HG03520 (cell line): ENCODE results near the gene GABARAPL2.
"Not testable (repeated sequence)": the region's sequence is repeated elsewhere in the genome, so short reads cannot be mapped to it uniquely, and the experiment has no call there.

Experiments used
- ATAC-seq: cut with Tn5 transposase; IDR thresholded peaks from one replicate; pipeline ENCODE4 v1.9.1; 2021; ENCODE audit warnings: mild to moderate bottlenecking, moderate library complexity; ENCODE audit not compliant: unreplicated experiment

Gene GABARAPL2, protein sequence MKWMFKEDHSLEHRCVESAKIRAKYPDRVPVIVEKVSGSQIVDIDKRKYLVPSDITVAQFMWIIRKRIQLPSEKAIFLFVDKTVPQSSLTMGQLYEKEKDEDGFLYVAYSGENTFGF

DNA sequence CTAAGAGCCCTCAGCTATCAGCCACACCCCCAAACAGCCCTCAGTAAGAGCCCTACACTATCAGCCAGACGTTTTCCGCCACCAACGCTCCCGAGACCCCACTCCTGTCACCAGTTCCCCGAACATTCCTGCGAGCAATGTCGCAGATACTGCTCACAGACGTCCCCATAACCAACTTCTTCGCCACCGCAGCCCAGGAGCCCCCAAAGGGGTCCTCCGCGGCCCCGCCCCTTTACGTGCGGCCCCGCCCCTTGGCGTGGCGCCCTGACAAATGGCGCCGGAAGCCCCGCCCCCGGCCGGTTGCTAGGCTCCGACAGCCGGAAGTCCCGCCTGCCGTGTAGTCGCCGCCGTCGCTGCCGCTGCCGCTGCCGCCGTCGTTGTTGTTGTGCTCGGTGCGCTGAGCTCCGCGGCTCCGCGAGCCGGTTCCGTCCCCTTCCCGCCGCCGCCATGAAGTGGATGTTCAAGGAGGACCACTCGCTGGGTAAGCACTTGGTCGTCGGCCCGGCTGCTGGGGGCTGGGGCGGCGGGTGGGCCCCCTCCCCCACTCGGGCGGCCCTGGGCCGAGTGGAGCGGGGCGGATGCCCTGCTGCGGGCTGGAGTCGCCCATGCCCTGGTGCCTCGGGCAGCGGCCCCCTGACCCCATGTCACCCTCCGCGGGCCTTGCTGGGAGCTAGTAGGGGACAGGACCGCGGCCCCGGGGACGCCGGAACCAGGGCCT is at the start of gene GABARAPL2:
TSS of gene GABARAPL2 (plus strand) at position 340 of the 718 bp plus-strand sequence. CDS start at position 448, 108 bp downstream.
- ATAC-seq: peak; percentile 71

DNA sequence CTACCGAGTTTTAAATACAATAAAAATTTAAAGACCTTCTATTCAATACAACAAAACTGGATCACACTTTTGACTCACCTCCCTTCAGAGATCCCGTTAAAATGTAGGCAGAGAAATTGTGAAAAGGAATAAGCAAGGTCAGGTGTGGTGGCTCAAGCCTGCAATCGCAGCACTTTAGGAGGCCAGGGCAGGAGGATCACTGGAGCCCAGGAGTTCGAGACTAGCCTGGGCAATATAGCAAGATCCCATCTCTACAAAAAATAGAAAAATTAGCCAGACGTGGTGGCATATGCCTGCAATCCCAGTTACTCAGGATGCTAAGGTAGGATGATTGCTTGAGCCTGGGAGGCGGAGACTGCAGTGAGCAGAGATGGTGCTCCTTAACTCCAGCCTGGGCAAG is 47.0 kb upstream of the GABARAPL2 start:
- ATAC-seq: no peak

DNA sequence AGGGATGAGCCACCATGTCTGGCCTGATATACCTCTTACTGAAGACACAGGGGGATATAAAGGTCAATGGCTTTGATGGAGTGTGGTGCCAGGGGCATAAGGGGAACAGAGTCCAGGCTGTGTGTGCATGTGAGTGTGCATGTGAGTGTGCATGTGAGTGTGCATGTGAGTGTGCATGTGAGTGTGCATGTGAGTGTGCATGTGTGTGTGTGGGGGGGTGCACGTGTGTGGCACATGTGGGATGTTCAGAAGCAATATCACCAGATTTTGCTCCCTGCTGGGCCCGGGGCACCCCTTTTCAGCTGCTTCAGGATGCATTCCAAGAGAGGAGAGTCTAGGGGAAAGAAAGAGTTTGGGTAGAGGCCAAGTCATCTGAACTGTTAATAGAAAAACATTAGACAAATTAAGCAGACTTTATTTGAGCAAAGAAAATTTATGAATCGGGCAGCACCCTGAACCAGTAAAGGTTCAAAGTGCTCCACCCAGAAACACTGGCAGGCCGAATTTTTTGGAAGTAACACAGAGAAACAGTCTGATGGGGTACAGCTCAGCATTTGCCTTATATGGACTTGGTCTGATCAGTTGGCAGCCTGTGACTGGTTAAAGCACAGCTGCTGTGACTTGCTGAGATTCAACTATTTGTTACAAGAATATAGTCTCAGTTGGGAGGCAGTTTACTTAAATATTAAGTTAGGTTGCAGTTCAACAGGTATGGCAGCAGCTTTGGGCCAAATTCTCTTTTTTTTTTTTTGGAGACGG is 40.0 kb upstream of the GABARAPL2 start:
- no peak for ATAC-seq

DNA sequence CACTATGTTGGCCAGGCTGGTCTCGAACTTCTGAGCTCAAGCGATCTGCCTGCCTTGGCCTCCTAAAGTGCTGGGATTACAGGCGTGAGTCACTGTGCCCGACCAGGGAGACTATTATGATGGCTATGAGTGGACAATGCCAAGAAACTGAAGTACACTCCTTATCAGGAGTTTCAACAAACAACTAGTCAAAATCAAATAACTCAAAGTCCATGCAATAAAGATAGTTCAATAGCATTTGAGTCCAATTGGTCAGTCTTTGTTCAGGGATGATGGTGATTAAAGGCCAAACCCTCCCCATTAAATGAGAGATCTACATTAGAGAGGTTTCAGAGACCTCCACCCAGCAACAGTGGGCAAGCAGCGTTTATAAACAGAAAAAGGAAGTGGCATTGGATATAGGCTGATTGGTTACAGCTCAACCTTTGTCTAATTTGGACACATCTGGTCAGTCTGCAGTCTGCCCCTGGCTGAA is 38.3 kb upstream of the GABARAPL2 start:
- no peak for ATAC-seq

DNA sequence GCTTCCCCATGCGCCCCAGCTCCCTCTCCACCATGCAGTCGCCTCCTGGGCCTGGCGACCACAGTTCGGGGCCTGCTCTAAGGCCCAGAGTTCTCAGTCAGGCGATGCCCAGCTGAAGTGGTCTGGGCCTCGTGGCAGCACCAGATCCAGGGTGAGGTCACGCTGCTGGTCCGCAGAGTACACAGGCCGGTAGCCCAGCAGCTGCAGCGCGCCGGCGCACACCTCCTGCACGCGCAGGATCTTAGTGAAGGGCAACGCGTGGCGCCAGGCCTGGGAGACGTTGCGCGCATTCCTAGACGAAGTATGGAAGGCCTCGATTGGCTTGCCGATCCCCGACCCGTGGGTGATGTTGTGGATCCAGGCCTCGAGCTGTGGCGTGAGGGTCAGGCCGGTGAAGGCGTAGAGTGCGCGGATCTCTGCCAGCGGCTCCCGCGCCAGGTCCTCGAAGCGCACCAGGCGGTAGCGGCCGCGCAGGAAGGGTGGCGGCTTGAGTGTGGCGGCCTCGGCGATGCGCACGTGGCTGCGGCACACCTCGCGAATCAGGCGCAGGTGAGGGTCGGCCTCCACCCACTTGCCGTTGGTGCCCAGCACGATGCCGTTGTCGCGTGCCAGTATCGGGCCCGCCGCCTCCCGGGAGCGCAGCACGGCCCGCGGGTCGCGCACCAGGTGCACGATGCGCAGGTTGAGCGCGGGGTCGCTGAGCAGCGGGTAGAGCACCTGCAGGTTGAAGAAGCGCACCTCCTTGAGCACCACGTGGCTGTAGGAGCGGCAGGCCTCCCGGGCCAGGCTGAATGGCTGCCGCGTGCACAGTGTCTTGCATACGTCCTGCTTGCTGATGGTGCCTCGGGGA is 36.9 kb upstream of the GABARAPL2 start:
- no peak for ATAC-seq

DNA sequence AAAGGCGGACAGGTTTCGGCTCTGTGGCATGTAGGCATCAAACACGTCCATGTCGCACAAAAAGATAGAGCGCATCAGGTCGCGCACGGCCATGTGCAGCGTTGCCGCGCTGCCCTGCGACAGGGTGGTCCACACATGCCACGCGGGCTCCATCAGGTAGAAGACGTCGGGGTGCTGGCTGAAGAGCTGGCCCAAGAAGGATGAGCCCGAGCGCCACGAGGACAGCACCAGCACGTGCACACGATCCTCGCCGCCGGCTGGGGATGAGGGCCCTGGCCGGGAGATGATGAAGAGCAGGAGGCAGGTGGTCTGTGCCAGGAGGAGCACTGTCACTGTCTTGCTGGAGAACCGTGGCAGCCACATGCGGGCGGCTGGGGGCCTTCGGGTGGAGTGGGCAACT is 36.2 kb upstream of the GABARAPL2 start:
- no peak for ATAC-seq

DNA sequence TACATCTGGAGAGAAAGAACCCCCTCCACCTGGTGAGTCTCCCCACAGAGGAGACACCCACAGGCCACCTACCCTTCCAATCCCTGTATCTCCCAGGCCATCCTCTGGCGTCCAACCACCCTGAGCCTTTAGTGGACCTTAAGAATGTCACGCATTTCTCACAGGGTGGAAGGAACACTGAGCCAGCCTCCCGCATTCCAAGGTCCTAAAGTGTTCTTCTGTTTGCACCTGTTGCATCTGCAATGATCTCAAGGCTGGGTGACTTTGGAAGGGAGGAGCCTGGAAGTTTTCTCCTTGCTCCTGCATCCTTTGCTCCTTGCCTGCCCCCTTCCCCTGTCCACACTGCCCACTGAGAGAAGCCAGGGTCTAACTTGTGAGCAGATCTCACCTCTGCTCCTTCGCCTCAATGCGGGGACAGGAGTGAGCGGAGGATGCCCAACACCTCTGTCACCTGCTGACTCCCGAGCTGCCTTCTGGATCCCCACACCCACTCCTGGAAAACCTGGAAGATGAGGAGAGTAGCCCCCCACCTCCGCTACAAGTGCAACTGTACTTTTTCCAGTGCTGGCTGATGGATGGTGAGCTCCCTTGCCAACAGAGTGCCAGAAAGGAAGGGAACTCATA is 33.9 kb upstream of the GABARAPL2 start:
- ATAC-seq: no peak

DNA sequence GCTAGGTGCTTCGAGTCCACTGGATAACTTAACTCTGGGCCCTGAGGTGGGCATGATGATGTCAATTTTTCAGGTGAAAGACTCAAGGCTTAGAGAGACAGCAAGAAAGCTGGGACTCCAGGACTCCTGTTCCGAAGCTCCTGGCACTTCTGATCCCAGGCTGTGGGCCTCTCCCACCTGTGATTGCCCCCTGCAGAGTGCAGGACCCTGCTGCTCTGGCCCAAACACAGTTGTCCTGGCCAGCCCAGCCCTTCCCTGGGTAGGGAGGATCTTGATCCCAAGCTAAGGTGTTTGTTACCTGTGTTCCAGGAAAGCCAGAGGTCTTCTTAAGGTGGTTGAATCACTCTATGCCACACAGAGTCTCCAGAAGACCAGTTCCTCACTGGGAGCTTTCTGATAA is 33.4 kb upstream of the GABARAPL2 start:
- no peak for ATAC-seq

DNA sequence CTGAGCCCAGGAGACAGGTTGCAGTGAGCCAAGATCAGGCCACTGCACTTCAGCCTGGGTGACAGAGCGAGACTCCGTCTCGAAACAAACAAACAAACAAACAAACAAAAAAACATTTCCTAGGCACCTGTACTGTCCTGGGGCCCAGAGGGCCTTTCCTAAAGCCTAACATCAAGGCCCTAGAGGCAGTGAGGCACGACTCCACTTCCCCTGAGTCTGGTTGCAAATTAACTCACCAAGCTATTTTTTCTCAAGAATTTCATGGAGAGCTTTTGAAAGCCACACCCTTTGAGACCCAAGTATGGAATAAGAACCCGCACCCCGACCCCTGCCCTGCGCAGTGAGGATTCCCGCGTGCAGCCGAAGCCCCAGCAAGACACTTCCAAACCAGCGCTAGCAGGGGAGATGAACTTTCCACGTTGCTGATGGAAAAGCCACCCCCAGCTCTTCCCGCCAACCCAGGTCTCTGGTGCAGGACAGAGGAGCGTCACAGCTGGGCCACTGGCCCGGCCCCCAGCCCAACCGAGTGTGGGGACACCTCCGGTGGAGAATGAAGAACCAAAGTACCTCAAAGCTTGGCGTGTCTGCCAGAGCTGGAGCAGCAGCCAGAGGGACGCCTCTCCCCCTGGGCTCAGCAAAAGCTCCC is 31.5 kb upstream of the GABARAPL2 start:
- no peak for ATAC-seq

DNA sequence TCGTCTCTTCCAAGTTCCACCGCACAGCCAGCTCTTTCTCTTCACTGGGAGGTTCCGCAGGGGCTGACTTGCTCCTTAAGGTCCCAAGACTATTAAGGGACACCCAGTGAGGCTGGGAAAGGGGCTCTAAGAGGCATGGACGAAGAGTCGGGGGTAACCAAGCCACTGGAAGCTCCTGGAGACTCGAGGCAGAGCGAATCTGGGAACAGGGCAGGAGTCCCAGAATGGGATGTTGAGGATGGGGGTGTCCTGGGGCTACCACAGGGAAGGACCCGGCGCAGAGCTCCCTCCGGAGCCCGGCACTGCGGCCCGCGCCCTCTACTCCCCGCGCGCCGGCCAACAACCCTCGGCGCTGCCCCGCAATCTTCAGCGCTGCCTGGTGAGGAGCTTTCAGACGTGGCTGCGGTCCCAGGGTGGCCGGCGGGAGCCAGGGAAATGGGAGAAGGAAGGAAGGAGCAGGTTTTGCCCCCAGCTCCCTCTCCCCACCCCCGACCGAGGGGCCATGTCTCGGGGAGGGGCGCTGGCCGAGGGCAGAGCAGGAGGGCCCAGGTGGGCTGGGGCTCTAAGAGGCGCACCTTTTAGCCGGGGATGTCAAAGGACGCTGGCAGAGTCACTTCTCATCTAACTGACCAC is 30.9 kb upstream of the GABARAPL2 start:
- no peak for ATAC-seq

DNA sequence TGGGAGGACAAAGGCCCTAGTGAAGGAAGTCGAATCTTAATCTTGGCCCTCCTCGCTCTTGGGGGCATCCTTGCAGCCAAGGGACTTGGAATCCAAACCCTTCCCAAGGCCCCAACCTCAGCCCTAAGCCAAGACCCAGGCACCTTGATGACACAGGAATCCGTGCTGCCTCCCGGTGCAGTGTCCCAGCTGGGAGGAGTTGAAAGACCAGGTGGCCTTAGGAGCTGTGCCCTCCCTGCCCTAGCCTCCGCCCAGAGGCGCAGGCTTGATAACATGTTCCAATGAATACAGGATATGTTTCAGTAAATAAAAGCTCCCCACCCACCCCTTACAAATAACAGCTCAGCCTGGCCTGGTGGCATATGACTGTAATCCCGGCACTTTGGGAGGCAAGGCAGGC is 30.3 kb upstream of the GABARAPL2 start, which contains the start of gene CHST5:
TSS of gene CHST5 (minus strand) at position 208 of the 400 bp plus-strand sequence. CDS start 5,724 bp downstream, outside the sequence.
- no peak for ATAC-seq

DNA sequence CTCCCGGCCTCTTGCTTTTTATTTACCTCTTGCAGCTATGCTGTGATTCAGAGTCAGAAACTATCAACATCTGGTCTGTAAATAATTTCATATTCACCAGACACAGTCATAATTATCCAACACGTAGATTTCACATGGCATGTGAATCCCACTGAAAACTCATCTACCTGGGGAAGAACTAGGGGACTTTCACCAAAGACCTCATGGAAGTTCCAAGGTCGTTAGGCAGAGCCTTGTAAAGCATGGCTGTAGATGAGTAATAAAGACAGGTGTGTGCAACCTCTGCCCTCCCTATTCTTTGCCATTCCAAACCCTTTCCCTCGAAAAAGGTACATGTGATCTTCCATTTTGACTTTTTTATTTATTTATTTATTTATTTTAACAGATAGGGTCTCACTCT is 28.4 kb upstream of the GABARAPL2 start:
- no peak for ATAC-seq

DNA sequence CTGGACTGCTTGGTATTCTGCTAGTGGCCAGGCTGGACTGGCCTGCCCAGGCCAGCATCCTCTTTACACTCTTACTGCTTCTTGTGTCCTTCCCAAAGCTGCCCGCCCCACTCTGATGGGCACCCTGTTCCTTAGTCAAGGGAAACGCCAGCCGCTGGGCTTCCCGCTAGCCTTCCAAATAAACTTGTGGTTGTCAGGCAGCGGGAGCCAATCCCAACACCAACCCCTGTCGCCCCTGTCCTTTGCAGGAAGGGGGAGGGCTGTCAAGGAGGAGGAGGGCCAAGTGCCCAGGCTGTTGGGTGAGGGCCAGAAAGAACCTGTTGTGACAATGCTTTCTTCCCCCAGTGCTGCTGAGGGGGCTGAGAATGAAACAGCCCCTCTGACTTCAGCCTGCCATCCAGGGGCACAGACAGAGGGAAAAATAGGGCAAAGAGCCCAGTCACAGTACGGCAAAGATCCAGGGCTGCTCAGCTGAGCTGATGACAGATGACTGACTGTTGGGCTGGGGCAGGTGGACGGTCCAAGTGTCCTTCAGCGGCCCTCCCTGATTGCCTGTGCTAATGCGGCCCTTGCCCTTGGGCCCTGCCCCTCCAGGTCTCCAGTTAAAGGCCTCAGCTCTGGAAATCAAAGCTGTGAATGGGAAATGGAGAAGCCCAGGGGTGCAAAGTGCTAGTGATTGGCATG is 27.2 kb upstream of the GABARAPL2 start:
- ATAC-seq: not testable (repeated sequence)

DNA sequence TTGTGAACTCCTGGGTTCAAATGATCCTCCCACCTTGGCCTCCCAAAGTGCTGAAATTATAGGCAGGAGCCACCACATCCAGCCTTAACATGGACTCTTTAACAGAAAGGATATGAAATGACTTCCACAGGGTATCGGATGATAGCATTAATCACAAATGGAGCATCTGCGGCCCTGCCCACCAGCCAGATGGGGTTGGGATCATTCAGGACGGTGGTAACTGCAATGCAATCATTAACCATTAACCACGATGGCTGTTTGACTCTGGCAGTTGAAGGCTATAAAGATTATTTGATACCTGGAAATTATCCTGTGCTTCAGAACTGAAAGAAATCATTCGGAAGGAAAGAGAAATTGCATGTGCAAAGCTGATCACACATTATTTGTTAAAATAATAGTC is 24.9 kb upstream of the GABARAPL2 start:
- no peak for ATAC-seq

DNA sequence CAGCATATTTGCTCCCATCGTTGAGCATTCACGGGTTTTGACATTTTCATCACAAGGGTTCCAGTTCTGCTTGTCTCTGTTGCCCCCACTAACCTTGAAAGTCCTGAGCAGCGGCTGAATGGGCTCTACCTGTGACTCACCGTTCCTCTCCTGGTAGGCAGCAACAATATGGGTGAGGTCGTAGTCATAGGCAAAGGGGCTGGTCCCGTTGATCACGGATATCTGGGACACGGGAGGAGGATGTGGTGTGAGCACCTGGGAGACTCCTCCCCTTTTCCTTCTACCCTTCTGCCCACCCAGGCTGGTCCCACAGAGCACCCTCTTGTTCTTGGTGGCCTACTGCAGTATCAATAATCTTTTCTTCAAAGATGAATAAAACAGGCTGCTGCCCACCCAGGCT is 23.7 kb upstream of the GABARAPL2 start:
- ATAC-seq: not testable (repeated sequence)

DNA sequence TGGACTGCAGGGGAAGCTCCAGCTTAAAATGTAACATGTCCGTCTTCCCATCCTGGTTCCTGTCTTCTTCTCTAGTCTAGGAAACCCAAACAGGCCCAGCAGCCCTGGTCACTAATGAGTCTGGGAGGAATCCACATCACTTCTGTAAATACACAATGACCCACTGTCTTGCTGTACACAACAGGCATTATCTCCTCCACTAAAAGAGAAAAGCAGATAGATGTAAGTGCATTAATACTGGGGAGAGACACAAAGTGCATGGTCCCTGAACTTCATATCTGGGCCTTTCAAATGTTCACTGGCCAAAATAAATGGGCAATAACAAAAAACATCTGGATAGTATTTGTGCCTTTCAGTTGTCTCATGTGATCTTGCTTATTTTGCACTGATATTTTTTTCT is 20.3 kb upstream of the GABARAPL2 start:
- not testable (repeated sequence) for ATAC-seq

DNA sequence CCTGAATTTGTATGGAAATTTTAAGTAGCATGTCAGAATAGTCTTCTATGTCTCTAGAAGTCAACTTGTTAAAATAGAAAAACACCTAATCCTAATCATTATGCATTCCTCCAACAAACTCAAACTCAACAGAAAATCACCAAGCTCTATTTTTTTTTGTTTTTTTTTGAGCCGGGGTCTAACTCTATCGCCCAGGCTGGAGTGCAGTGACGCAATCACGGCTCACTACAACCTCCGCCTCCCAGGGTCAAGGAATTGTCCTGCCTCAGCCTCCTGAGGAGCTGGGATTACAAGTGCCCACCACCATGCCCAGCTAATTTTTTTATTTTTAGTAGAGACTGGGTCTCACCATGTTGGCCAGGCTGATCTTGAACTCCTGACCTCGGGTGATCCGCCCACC is 19.9 kb upstream of the GABARAPL2 start:
- no peak for ATAC-seq

DNA sequence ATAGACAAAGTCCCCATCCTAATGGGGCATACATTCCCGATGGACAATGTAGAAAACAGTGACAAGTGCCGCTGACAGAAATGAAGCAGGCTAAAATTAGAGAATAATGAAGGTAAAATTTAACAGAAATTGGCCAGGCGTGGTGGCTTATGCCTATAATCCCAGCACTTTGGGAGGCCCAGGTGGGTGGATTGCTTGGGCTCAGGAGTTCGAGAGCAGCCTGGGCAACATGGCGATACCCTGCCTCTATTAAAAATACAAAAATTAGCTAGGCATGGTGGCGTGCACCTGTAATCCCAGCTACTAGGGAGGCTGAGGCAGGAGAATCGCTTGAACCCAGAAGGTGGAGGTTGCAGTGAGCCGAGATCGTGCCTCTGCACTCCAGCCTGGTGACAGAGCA is 17.7 kb upstream of the GABARAPL2 start:
- not testable (repeated sequence) for ATAC-seq

DNA sequence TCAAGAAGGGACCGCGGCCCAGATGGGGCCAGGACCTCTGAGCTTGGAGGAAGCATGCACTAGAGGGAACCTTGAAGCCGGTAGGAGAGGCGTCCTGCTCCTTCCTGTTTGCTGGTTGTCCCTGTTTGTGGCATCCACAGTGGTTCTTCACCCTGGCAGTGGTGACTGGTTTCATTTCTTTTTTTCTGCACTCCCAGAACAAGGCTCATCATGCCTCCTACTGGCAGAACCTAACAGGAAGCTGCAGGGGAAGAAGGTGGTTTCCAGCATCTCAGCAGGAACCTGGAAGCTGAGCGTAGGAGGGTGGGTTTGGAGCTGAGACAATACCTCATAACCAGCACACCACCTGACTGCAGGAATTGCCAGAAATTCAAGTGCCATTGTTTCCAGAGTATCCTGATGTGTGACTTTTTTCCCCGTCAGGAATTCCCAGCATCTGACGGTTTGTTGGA is 15.9 kb upstream of the GABARAPL2 start:
- ATAC-seq: peak; percentile 61
